Panc1 (cell line): ENCODE measurements around the gene SMAD7. TPM values are rescaled to one million over a fixed set of nuclear protein-coding genes. Genes with fewer than 3 reads are reported as not detected.

Source experiments
- ATAC-seq: fragments of 200-7000 bp; cut with Tn5 transposase; 2 replicates; pipeline ENCODE4 v1.9.1; 2020; ENCODE audit warnings: mild to moderate bottlenecking, moderate library complexity
- BruUV-seq: library from RNA; stranded (reverse); fragments of 400-500 nt; replicated peaks from 2 replicates; lab custom pipeline; 2021; lab: Mats Ljungman, UMichigan
- CTCF ChIA-PET: fragments of 300-600 bp; sonication (Branson Sonifier 250); formaldehyde crosslinking; loops from one replicate; lab custom pipeline; 2022; ENCODE audit warnings: antibody characterized with exemption; lab: Charles Lee
- POLR2A ChIA-PET: fragments of 300-600 bp; sonication (Branson Sonifier 250); formaldehyde crosslinking; loops from one replicate; lab custom pipeline; 2022; ENCODE audit warnings: antibody characterized with exemption; lab: Charles Lee
- DNase-seq: peaks from one replicate; pipeline ENCODE4 v3.0.0-alpha.2; 2010; ENCODE audit warnings: low read depth, low spot score
- H3K27ac ChIP-seq: 2 replicates; pipeline ENCODE4 v1.5.1; 2011; ENCODE audit warnings: mild to moderate bottlenecking, low read length, inconsistent platforms
- H3K27me3 ChIP-seq: fragments of 200-500 bp; sonication (Bioruptor generic); 2 replicates; pipeline ENCODE4 v1.6.0; 2014; ENCODE audit warnings: low read length, inconsistent platforms; ENCODE audit not compliant: control insufficient read depth, insufficient read depth
- H3K36me3 ChIP-seq: fragments of 200-500 bp; sonication (Bioruptor generic); 2 replicates; pipeline ENCODE4 v1.5.1; 2014; ENCODE audit warnings: inconsistent platforms, mild to moderate bottlenecking, low read length, moderate library complexity; ENCODE audit not compliant: control insufficient read depth, insufficient read depth
- H3K4me1 ChIP-seq: 2 replicates; pipeline ENCODE4 v1.5.1; 2011; ENCODE audit warnings: inconsistent platforms, mild to moderate bottlenecking, low read length, moderate library complexity; ENCODE audit not compliant: control insufficient read depth, insufficient read depth
- H3K4me3 ChIP-seq, 2 experiments: 2 replicates each; pipeline ENCODE4 v1.5.1; 2011 to 2012; ENCODE audit warnings: low read depth in 2 of 2, low read length in 2 of 2, mild to moderate bottlenecking in 2 of 2, inconsistent platforms in 1 of 2, moderate library complexity in 1 of 2
- H3K9me3 ChIP-seq: fragments of 200-500 bp; sonication (Bioruptor generic); 2 replicates; pipeline ENCODE4 v1.5.1; 2014; ENCODE audit warnings: low read depth, mild to moderate bottlenecking, inconsistent platforms, low read length, moderate library complexity; ENCODE audit not compliant: control insufficient read depth, insufficient read depth
- POLR2AphosphoS5 ChIP-seq: IDR thresholded peaks from 2 replicates; pipeline ENCODE4 v1.6.1; 2012; ENCODE audit warnings: mild to moderate bottlenecking, low read depth, low read length, moderate library complexity
- SIN3A ChIP-seq: IDR thresholded peaks from 2 replicates; pipeline ENCODE4 v1.6.1; 2012; ENCODE audit warnings: low read depth, mild to moderate bottlenecking, low read length, moderate library complexity, borderline replicate concordance; ENCODE audit not compliant: insufficient read depth
- TCF7L2 ChIP-seq: IDR thresholded peaks from 2 replicates; pipeline ENCODE4 v1.6.1; 2011; ENCODE audit warnings: mild to moderate bottlenecking, low read depth, low read length, inconsistent platforms
- in situ Hi-C: cut with HindIII; loops from 2 replicates; pipeline ENCODE4 v1.10.0; 2016; ENCODE audit warnings: low sequenced_read_pairs, low pct_unique_long_range_greater_than_20kb
- intact Hi-C: fragments of 100-400 bp; cut with micrococcal nuclease; formaldehyde crosslinking; loops from one replicate; pipeline ENCODE4 v1.10.0; 2022; ENCODE audit not compliant: unreplicated experiment
- total RNA-seq: library from RNA; stranded (reverse); gene quantifications from one replicate; pipeline ENCODE4 v1.2.1, GENCODE V29; 2021; ENCODE audit not compliant: unreplicated experiment
- TF ChIP-seq, protein P1 (sequence below), 2 experiments: IDR thresholded peaks; 2 replicates each; pipeline ENCODE4 v1.6.1; 2011 to 2012; ENCODE audit warnings: low read depth in 2 of 2, control low read depth in 1 of 2, low read length in 1 of 2, mild to moderate bottlenecking in 1 of 2, moderate library complexity in 1 of 2; ENCODE audit not compliant: insufficient read depth in 1 of 2
- TF ChIP-seq, protein P2 (sequence below): fragments of 450-650 bp; IDR thresholded peaks from 2 replicates; pipeline ENCODE4 v1.5.1; 2017; ENCODE audit warnings: mild to moderate bottlenecking

The SMAD7 gene
- total RNA-seq, 1 experiment from 2014 or later = 21.3 TPM

DNA sequence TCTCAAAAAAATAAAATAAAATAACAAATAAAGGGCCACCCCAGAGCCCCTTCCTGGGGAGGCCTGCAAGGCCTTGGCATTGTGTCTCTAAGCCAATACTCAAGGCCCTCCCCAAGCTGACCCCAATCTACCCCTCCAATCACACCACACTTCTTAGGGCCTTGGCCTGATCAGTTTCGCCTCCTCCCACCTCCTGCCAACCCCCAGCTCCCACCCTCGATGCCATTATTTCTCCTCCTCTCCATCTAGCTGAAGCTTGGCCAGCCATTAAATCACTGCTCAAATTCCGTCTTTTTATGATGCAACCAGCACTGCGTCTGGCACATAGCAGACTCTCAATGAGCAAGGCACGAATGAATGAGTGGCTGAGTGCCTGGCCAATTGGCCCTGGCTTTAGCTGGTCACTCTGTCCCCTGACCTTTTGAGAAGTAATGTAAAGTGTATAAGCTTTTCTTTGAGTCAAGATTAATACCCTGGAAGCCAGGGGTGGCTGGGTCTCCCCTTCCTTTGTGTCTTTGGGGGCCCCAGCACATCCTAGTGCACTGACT, 55.9 kb downstream of the SMAD7 start:
- Histone ChIP-seq H3K4me3 (no peak overlapping the region), H3K27ac (no peak overlapping the region), H3K4me1 (peaks cover 3% of the 10 kb centered on the region; the same call in 1 of the 2 replicates), H3K27me3 (no peaks in the 10 kb centered on the region), H3K9me3 (no peaks in the 10 kb centered on the region), H3K36me3 (no peaks in the 10 kb centered on the region)
- in situ Hi-C loops (no loop called here), intact Hi-C loops (no loop called here)
- DNase-seq = no peak
- ATAC-seq = no peak
- no TSS peak for BruUV-seq
- ChIA-PET CTCF (no interaction called here), POLR2A (interaction anchor here (0.6 kb wide), 1 partner anchor 44 kb away, joined by 3 read pairs; no protein-coding TSS in a partner anchor)
- TF ChIP-seq POLR2AphosphoS5 (no peak), SIN3A (no peak)
- TF ChIP-seq, protein P1, sequence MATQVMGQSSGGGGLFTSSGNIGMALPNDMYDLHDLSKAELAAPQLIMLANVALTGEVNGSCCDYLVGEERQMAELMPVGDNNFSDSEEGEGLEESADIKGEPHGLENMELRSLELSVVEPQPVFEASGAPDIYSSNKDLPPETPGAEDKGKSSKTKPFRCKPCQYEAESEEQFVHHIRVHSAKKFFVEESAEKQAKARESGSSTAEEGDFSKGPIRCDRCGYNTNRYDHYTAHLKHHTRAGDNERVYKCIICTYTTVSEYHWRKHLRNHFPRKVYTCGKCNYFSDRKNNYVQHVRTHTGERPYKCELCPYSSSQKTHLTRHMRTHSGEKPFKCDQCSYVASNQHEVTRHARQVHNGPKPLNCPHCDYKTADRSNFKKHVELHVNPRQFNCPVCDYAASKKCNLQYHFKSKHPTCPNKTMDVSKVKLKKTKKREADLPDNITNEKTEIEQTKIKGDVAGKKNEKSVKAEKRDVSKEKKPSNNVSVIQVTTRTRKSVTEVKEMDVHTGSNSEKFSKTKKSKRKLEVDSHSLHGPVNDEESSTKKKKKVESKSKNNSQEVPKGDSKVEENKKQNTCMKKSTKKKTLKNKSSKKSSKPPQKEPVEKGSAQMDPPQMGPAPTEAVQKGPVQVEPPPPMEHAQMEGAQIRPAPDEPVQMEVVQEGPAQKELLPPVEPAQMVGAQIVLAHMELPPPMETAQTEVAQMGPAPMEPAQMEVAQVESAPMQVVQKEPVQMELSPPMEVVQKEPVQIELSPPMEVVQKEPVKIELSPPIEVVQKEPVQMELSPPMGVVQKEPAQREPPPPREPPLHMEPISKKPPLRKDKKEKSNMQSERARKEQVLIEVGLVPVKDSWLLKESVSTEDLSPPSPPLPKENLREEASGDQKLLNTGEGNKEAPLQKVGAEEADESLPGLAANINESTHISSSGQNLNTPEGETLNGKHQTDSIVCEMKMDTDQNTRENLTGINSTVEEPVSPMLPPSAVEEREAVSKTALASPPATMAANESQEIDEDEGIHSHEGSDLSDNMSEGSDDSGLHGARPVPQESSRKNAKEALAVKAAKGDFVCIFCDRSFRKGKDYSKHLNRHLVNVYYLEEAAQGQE (IDR thresholded peaks at IDR 0.05; ENCODE audit: insufficient read depth in 1 of 2, low read depth in 2 of 2, low read length in 1 of 2) = no peak
- TF ChIP-seq, protein P2, sequence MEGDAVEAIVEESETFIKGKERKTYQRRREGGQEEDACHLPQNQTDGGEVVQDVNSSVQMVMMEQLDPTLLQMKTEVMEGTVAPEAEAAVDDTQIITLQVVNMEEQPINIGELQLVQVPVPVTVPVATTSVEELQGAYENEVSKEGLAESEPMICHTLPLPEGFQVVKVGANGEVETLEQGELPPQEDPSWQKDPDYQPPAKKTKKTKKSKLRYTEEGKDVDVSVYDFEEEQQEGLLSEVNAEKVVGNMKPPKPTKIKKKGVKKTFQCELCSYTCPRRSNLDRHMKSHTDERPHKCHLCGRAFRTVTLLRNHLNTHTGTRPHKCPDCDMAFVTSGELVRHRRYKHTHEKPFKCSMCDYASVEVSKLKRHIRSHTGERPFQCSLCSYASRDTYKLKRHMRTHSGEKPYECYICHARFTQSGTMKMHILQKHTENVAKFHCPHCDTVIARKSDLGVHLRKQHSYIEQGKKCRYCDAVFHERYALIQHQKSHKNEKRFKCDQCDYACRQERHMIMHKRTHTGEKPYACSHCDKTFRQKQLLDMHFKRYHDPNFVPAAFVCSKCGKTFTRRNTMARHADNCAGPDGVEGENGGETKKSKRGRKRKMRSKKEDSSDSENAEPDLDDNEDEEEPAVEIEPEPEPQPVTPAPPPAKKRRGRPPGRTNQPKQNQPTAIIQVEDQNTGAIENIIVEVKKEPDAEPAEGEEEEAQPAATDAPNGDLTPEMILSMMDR = no peak

DNA sequence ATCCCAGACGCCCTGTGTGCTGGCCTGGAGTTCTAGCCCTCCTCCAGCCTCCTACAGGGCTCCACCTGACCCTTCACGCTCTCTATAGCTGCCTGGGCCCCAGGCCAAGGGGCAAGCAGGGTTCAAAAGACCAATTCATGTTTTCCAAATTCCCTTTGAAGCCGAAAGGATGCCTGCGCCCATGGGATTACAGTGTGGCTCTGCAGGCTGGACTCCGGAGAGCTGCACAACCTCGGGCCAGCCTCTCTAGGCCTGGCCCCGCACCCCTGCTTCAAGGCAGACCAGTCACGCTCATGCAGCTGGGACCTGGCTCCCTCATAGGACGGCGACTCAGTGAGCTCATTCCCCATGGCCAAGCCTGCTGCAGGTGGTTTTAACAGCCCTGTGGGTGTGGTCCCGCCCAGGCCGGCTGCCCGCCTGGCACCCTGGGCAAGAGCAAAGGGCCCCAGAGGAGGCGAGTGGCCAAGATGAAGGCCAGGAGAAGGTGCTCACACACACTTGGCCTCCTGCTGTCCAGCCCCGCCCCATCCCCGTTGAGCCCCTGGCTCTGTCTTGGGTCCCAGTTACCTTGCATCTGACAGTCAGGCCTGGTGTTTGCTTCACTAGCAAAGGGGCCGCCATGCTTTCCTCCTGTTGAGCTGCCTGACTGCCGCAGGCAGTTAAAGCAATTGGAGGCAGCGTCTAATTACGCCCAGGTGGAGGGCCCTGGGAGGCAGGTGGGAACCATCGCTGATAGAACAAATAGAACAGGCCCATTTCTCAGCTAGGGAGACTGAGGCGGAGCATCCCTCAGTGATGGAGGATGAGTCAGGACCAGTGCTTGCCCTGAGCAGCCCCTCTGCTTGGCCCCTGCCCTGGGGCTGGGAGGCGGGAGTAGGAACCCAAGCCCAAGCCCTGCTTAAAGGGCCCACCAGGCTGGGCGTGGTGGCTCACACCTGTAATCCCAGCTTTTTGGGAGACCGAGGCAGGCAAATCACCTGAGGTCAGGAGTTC, 56.9 kb downstream of the SMAD7 start:
- H3K4me1 ChIP-seq = peaks cover 3% of the 10 kb centered on the region; the same call in 1 of the 2 replicates
- H3K27ac ChIP-seq = no peak overlapping the region
- POLR2A ChIA-PET = no interaction called here
- no peak for TF ChIP-seq TCF7L2
- no peak for TF ChIP-seq SIN3A
- TF ChIP-seq, protein P2 = no peak
- TF ChIP-seq, protein P1 (IDR thresholded peaks at IDR 0.05; ENCODE audit: insufficient read depth in 1 of 2, low read depth in 2 of 2, low read length in 1 of 2) = no peak
- TF ChIP-seq POLR2AphosphoS5 = no peak
- DNase-seq (no peak), ATAC-seq (no peak)
- CTCF ChIA-PET = no interaction called here
- no peaks in the 10 kb centered on the region for H3K9me3 ChIP-seq
- in situ Hi-C loops = no loop called here
- no peaks in the 10 kb centered on the region for H3K36me3 ChIP-seq
- no peak overlapping the region for H3K4me3 ChIP-seq
- intact Hi-C loops = no loop called here
- H3K27me3 ChIP-seq = no peaks in the 10 kb centered on the region
- BruUV-seq = no TSS peak
